ENCODE results near the gene DLG2. TPM values are rescaled to one million over a fixed set of nuclear protein-coding genes. Genes with fewer than 3 reads are reported as not detected.

The DLG2 gene
- total RNA-seq, 2 experiments from 2014 or later = 2.0 to 2.1 TPM

- TF ChIP-seq CTCF (IDR thresholded peaks at IDR 0.05) = no peak
- intact Hi-C loops (cut with DNase I, micrococcal nuclease) = no loop called here
- ChIA-PET POLR2A (no interaction called here), CTCF (no interaction called here)
- Mint-ChIP-seq H3K4me3 (no peak overlapping the region), H3K4me1 (ENCODE audit: low read depth) (no peaks in the 10 kb centered on the region), H3K9me3 (no peaks in the 10 kb centered on the region), H3K27me3 (no peaks in the 10 kb centered on the region), H3K27ac (no peak overlapping the region), H3K36me3 (ENCODE audit: low read depth) (no peaks in the 10 kb centered on the region)
- no peaks in the 10 kb centered on the region for H3K36me3 ChIP-seq (ENCODE audit: insufficient read depth, low read length)
- H3K27me3 ChIP-seq (ENCODE audit: control insufficient read depth in 1 of 2, insufficient read depth in 2 of 2, low read length in 2 of 2) = no peaks in the 10 kb centered on the region
- no peak overlapping the region for H3K4me3 ChIP-seq (ENCODE audit: low read length)
- H3K9me3 ChIP-seq (ENCODE audit: control insufficient read depth in 1 of 2, insufficient read depth in 1 of 2, low read length in 2 of 2) = no peaks in the 10 kb centered on the region
- no peak for ATAC-seq (ENCODE audit: poor library complexity)
- H3K27ac ChIP-seq (ENCODE audit: low read depth in 1 of 2, low read length in 2 of 2) = no peak overlapping the region
- DNase-seq = no peak
- H3K4me1 ChIP-seq (ENCODE audit: insufficient read depth, low read length) = no peaks in the 10 kb centered on the region
Measured at GRCh38 chr11:83759148-83759547, 1868.0 kb downstream of the DLG2 start.

DNA sequence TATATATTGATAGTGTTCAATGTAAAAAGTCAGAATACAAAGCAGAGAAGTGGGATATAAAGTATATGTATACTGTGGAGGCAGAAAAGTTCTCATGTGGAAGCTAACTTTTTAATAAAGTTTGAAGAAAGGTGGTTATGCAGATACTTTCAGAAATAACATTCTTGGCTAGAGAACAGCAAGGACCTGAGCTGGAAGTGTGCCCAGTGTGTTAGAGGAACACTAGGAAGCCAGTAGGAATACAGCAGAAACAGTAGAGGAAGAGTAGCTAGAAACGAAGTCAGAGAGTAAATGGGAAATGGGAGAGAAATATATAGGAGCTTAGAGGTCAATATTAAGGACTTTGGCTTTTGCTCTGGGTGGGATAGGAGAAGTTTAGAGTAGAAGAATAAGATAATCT is 1876.1 kb downstream of the DLG2 start:
- Mint-ChIP-seq H3K27ac (no peak overlapping the region), H3K36me3 (ENCODE audit: low read depth) (no peaks in the 10 kb centered on the region)
- CTCF ChIA-PET = no interaction called here

GRCh38 chr11:83746921-83747585 is 1880.1 kb downstream of the DLG2 start:
- peaks cover 5 to 13% of the 10 kb centered on the region in 2 experiments for H3K9me3 ChIP-seq (ENCODE audit: control insufficient read depth in 1 of 2, insufficient read depth in 1 of 2, low read length in 2 of 2)
- Mint-ChIP-seq H3K27ac (no peak overlapping the region), H3K4me3 (no peak overlapping the region), H3K36me3 (ENCODE audit: low read depth) (no peaks in the 10 kb centered on the region), H3K27me3 (peaks cover 9% of the 10 kb centered on the region), H3K9me3 (peaks cover 4% of the 10 kb centered on the region), H3K4me1 (ENCODE audit: low read depth) (no peaks in the 10 kb centered on the region)
- no peak overlapping the region for H3K4me3 ChIP-seq (ENCODE audit: low read length)
- TF ChIP-seq CTCF (IDR thresholded peaks at IDR 0.05) = no peak
- H3K4me1 ChIP-seq (ENCODE audit: insufficient read depth, low read length) = no peaks in the 10 kb centered on the region
- H3K27me3 ChIP-seq (ENCODE audit: control insufficient read depth in 1 of 2, insufficient read depth in 2 of 2, low read length in 2 of 2) = no peaks in the 10 kb centered on the region
- POLR2A ChIA-PET = interaction anchor here (0.6 kb wide), 1 partner anchor 138 kb away, joined by 3 read pairs; no protein-coding TSS in a partner anchor
- no peak overlapping the region for H3K27ac ChIP-seq (ENCODE audit: low read depth in 1 of 2, low read length in 2 of 2)
- DNase-seq (no peak), ATAC-seq (ENCODE audit: poor library complexity) (no peak)
- no peaks in the 10 kb centered on the region for H3K36me3 ChIP-seq (ENCODE audit: insufficient read depth, low read length)
- CTCF ChIA-PET = no interaction called here
- intact Hi-C loops (cut with DNase I, micrococcal nuclease) = no loop called here

More for the DNA sequence above, 1876.1 kb downstream of the DLG2 start:
- POLR2A ChIA-PET = no interaction called here
- Histone ChIP-seq H3K9me3 (ENCODE audit: control insufficient read depth in 1 of 2, insufficient read depth in 1 of 2, low read length in 2 of 2) (peaks cover 0 to 5% of the 10 kb centered on the region in 2 experiments), H3K27me3 (ENCODE audit: control insufficient read depth in 1 of 2, insufficient read depth in 2 of 2, low read length in 2 of 2) (no peaks in the 10 kb centered on the region), H3K27ac (ENCODE audit: low read depth in 1 of 2, low read length in 2 of 2) (no peak overlapping the region), H3K36me3 (ENCODE audit: insufficient read depth, low read length) (no peaks in the 10 kb centered on the region), H3K4me1 (ENCODE audit: insufficient read depth, low read length) (no peaks in the 10 kb centered on the region), H3K4me3 (ENCODE audit: low read length) (no peak overlapping the region)
- no peak for TF ChIP-seq CTCF (IDR thresholded peaks at IDR 0.05)
- DNase-seq (no peak), ATAC-seq (ENCODE audit: poor library complexity) (no peak)
- no peaks in the 10 kb centered on the region for H3K4me1 Mint-ChIP-seq (ENCODE audit: low read depth)
- H3K4me3 Mint-ChIP-seq = no peak overlapping the region
- peaks cover 17% of the 10 kb centered on the region for H3K27me3 Mint-ChIP-seq
- intact Hi-C loops (cut with DNase I, micrococcal nuclease) = no loop called here
- no peaks in the 10 kb centered on the region for H3K9me3 Mint-ChIP-seq
